Heart left ventricle (tissue), 16 donors: Measurements from ENCODE around the gene PMP22. TPM values are rescaled to one million over a fixed set of nuclear protein-coding genes. Genes with fewer than 3 reads are reported as not detected.

Experiments used
- ATAC-seq, 4 donors: fragments of 200-7000 bp; cut with Tn5 transposase; one replicate each; pipeline ENCODE4 v1.9.1; 2020 to 2022; ENCODE audit warnings: moderate library complexity in 4 of 4, mild to moderate bottlenecking in 3 of 4, moderate number of reproducible peaks in 1 of 4
- DNase-seq, 5 donors: peaks; one replicate each; pipeline ENCODE4 v3.0.0-alpha.2; 2020
- H3K27ac ChIP-seq, 12 donors: fragments of 200-600 bp; sonication (generic) in 4 of 12; one replicate each; pipeline versions ENCODE4 v1.5.0 to v1.8.0; 2016 to 2022; ENCODE audit warnings: mild to moderate bottlenecking in 2 of 12
- H3K27me3 ChIP-seq, 9 donors: fragments of 200-600 bp; sonication (generic) in 2 of 9; one replicate each; pipeline versions ENCODE4 v1.5.1 to v1.8.0; 2016 to 2022; ENCODE audit warnings: mild to moderate bottlenecking in 3 of 9
- H3K36me3 ChIP-seq, 9 donors: fragments of 200-600 bp; sonication (generic) in 2 of 9; one replicate each; pipeline versions ENCODE4 v1.5.0 to v1.8.0; 2018 to 2022; ENCODE audit warnings: mild to moderate bottlenecking in 2 of 9
- H3K4me1 ChIP-seq, 12 donors: fragments of 200-600 bp; sonication (generic) in 4 of 12; one replicate each; pipeline versions ENCODE4 v1.5.0 to v1.8.0; 2016 to 2022; ENCODE audit warnings: mild to moderate bottlenecking in 3 of 12
- H3K4me3 ChIP-seq, 12 donors: fragments of 200-600 bp; sonication (generic) in 4 of 12; one replicate each; pipeline versions ENCODE4 v1.5.0 to v1.8.0; 2017 to 2022; ENCODE audit warnings: mild to moderate bottlenecking in 9 of 12, moderate library complexity in 4 of 12
- H3K9me3 ChIP-seq, 12 donors: fragments of 200-600 bp; sonication (generic) in 4 of 12; one replicate each; pipeline versions ENCODE4 v1.5.0 to v1.8.0; 2016 to 2022; ENCODE audit warnings: mild to moderate bottlenecking in 1 of 12
- POLR2A ChIP-seq, 2 donors: fragments of 450-650 bp; IDR thresholded peaks; one replicate each; pipeline ENCODE4 v1.6.1; 2017; ENCODE audit warnings: antibody characterized with exemption in 2 of 2, mild to moderate bottlenecking in 2 of 2, moderate library complexity in 2 of 2
- WGBS, 4 donors: extraction: QIAGEN DNeasy Blood & Tissue Kit in 2 of 4; methylation state at CpG; one replicate each; pipeline versions ENCODE4 v1.1.5 to v1.1.7; 2013 to 2018; 5-methylcytosine and 5-hydroxymethylcytosine counted together
- intact Hi-C, 10 donors: fragments of 100-400 bp; cut with DNase I; formaldehyde crosslinking; loops; one replicate each; pipeline versions ENCODE4 v1.11.1 to v1.14.2; 2022
- polyA plus RNA-seq, 2 donors: library from polyadenylated mRNA; stranded (reverse); fragments of 200-250 nt; gene quantifications; one replicate each; pipeline ENCODE4 v1.2.3, GENCODE V29; 2013
- total RNA-seq, 9 donors: library from RNA; depleted of rRNA in 2 of 9; stranded (reverse); fragments of >200 nt in 2 of 9; fragmentation: NEBNext Ultra II Directional in 3 of 9; extraction: Animal tissue kit (Norgen Biotek cat#: 25700) in 3 of 9; gene quantifications; one replicate each; pipeline versions ENCODE4 v1.1.0 to v1.2.4, GENCODE V29; 2016 to 2023
- TF ChIP-seq, protein P1 (sequence below), 12 donors: fragments of 200-600 bp; sonication (generic) in 4 of 12; IDR thresholded peaks; one replicate each; pipeline versions ENCODE4 v1.5.0 to v1.8.0; 2018 to 2022; ENCODE audit warnings: antibody characterized with exemption in 12 of 12, mild to moderate bottlenecking in 5 of 12
- donor health status: ischemic (EF 13 %, LVEDD 7.1; RV severe dilation, severe dysfunction).
- donor health status: healthy with polysubstance abuse.
- donor health status: DM: no; HTN: yes; CAD: no.
- donor health status: DM: no; HTN: no; CAD: no.
- donor health status: ischemic (EF 25% LVEDD 6.9; RV normal size, moderate dysfunction).
- donor health status: ischemic (EF 25% LVEDD 5.7; RV mildly dilated, moderate dysfunction).
- donor health status: healthy.
- donor health status: DM: yes; HTN: yes; CAD: no.
- donor health status: ischemic (EF 35%, LVEDD 5.7; RV mildly dilated, moderate dysfunction).
- donor health status: nonischemic (EF 11% LVEDD 7.7; RV severe dilation, severe dysfunction).
- donor health status: DM: yes; HTN: yes; CAD: no.
- donor health status: PGD.
- donor health status: ischemic (EF 29% LVEDD 5.4; RV normal size, mild dysfunction).
- donor health status: nonischemic (EF 23%, LVEDD 6.1; RV moderate dilation, normal function).

Gene PMP22
- total and polyA plus RNA-seq, 11 donors, result 92.2 to 421 (median 186) TPM

DNA sequence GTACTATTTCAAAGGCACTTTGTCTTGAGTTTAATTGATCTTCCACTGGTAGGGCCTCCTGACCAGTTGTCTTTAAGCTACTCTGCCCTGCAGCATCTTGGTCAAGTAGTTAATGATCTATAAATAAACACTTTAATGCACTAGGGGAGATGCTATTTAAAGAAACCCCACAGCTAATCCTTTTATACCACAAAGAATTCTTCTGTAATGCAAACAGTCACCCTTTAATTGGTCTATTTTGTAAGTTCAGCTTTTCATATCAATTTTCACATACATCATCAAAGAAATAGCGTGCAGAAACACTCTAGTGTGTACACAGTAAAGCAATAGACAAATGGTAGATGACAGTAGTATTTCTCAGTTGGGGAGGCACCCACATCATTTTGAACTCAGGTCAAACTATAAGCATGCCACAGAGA, 70.3 kb downstream of the PMP22 start:
- no peak for TF ChIP-seq POLR2A (IDR thresholded peaks at IDR 0.05)
- TF ChIP-seq, protein P1, sequence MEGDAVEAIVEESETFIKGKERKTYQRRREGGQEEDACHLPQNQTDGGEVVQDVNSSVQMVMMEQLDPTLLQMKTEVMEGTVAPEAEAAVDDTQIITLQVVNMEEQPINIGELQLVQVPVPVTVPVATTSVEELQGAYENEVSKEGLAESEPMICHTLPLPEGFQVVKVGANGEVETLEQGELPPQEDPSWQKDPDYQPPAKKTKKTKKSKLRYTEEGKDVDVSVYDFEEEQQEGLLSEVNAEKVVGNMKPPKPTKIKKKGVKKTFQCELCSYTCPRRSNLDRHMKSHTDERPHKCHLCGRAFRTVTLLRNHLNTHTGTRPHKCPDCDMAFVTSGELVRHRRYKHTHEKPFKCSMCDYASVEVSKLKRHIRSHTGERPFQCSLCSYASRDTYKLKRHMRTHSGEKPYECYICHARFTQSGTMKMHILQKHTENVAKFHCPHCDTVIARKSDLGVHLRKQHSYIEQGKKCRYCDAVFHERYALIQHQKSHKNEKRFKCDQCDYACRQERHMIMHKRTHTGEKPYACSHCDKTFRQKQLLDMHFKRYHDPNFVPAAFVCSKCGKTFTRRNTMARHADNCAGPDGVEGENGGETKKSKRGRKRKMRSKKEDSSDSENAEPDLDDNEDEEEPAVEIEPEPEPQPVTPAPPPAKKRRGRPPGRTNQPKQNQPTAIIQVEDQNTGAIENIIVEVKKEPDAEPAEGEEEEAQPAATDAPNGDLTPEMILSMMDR (IDR thresholded peaks at IDR 0.05), result no peak
- ATAC-seq, result no peak
- H3K4me3 ChIP-seq, result no peak overlapping the region
- intact Hi-C loops, result no loop called here
- 75 to 85% (median 83%) methylated on average over 1 of the region's 1 CpG for WGBS, 4 donors
- DNase-seq, result no peak
- peaks cover 0 to 4% (median 0%) of the 10 kb centered on the region in 12 donors for H3K4me1 ChIP-seq
- no peaks in the 10 kb centered on the region for H3K27me3 ChIP-seq
- H3K9me3 ChIP-seq, result peaks cover 0 to 21% (median 2%) of the 10 kb centered on the region in 12 donors
- H3K36me3 ChIP-seq, result no peaks in the 10 kb centered on the region
- H3K27ac ChIP-seq, result no peak overlapping the region

DNA sequence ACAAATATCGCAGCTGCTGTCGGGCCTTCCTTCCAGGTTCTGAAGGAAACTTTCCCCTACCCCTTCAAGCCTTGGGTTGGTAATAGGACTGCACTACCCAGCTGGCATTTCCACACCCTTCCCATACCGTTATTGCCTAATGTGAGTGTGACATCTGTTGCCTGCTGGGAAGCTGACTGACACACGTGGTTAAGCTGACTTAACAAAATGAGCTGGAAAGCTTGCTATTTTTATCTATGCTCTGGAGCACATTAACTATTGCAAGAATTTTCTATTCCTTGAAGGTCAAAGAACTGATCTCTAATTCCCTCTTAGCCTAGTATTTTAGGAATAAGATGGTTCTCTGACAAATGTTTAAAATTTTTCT, 79.5 kb downstream of the PMP22 start:
- no peaks in the 10 kb centered on the region for H3K9me3 ChIP-seq
- TF ChIP-seq, protein P1 (IDR thresholded peaks at IDR 0.05), result no peak
- TF ChIP-seq POLR2A (IDR thresholded peaks at IDR 0.05), result no peak
- H3K4me1 ChIP-seq, result peaks cover 0 to 17% (median 11%) of the 10 kb centered on the region in 12 donors
- ATAC-seq (peak; percentile 84 to 97 (median 96)), DNase-seq (peak in 4 of 5 donors; percentile 31 to 60 (median 44))
- H3K4me3 ChIP-seq, result no peak overlapping the region
- peak overlapping the region in 3 of 12 donors; percentile 15 to 63 (median 38) for H3K27ac ChIP-seq
- no peaks in the 10 kb centered on the region for H3K27me3 ChIP-seq
- no peaks in the 10 kb centered on the region for H3K36me3 ChIP-seq
- WGBS, 4 donors, result 16 to 23% (median 19%) methylated on average over 4 of the region's 4 CpGs
- intact Hi-C loops, result no loop called here

GRCh38 chr17:15184872-15185624, 80.1 kb downstream of the PMP22 start:
- Histone ChIP-seq H3K4me3 (no peak overlapping the region), H3K27ac (peak overlapping the region in 4 of 12 donors; percentile 15 to 63 (median 27)), H3K9me3 (no peaks in the 10 kb centered on the region), H3K4me1 (peaks cover 0 to 17% (median 11%) of the 10 kb centered on the region in 12 donors), H3K36me3 (no peaks in the 10 kb centered on the region), H3K27me3 (no peaks in the 10 kb centered on the region)
- DNase-seq, result no peak
- ATAC-seq, result peak in 1 of 4 donors; percentile 38
- TF ChIP-seq, protein P1 (IDR thresholded peaks at IDR 0.05), result no peak
- TF ChIP-seq POLR2A (IDR thresholded peaks at IDR 0.05), result no peak
- 80 to 89% (median 82%) methylated on average over 5 of the region's 5 CpGs for WGBS, 4 donors
- intact Hi-C loops, result no loop called here

DNA sequence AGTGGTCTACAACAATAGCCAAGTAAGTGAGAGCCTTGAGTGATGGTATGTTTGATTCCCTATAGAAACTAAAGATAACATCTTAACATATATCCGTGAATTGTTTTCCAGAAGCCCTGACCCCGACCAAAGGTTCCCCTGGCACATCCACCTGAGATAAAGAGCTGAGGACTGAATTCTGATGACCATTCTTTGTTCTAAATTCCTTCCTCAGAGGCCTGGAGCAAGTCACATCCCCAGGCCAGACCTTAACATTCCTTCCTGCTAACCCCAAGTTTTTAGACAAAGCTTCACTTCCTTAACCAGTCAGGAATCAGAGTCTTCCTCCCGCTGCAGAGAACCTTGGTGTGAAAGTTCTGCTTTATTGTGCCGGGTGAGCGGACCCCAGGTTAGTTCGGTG, 83.3 kb downstream of the PMP22 start:
- Histone ChIP-seq H3K9me3 (no peaks in the 10 kb centered on the region), H3K4me1 (peaks cover 0 to 17% (median 11%) of the 10 kb centered on the region in 12 donors), H3K36me3 (no peaks in the 10 kb centered on the region), H3K27me3 (no peaks in the 10 kb centered on the region), H3K27ac (no peak overlapping the region), H3K4me3 (no peak overlapping the region)
- TF ChIP-seq, protein P1 (IDR thresholded peaks at IDR 0.05), result no peak
- TF ChIP-seq POLR2A (IDR thresholded peaks at IDR 0.05), result no peak
- intact Hi-C loops, result no loop called here
- DNase-seq, result no peak
- no peak for ATAC-seq
- 71 to 79% (median 73%) methylated on average over 6 of the region's 6 CpGs for WGBS, 4 donors
